MM.1S (cell line): ENCODE data around the gene SYNCRIP.

Experiments
- CTCF ChIP-seq: fragments of 300-600 bp; sonication (generic); IDR thresholded peaks from 2 replicates; pipeline ENCODE4 v1.5.1; 2016; ENCODE audit warnings: antibody characterized with exemption, low read length, mixed read lengths
- EZH2 ChIP-seq: fragments of 300-600 bp; sonication (generic); optimal IDR thresholded peaks from 2 replicates; pipeline ENCODE3; 2017; ENCODE audit warnings: low read depth, mild to moderate bottlenecking, antibody characterized with exemption, low read length, mixed read lengths
- EZH2phosphoT487 ChIP-seq: fragments of 300-600 bp; sonication (generic); IDR thresholded peaks from 2 replicates; pipeline ENCODE4 v1.6.1; 2018; ENCODE audit warnings: antibody characterized with exemption, low read length

- no peak for TF ChIP-seq CTCF
- TF ChIP-seq EZH2phosphoT487 = no peak
- TF ChIP-seq EZH2 = no peak
Measured at GRCh38 chr6:85644279-85644762, 1.6 kb upstream of the SYNCRIP start.
